Measurements from ENCODE around the gene PTPRG. TPM values are rescaled to one million over a fixed set of nuclear protein-coding genes. Genes with fewer than 3 reads are reported as not detected.
"Not testable (repeated sequence)": the region's sequence is repeated elsewhere in the genome, so short reads cannot be mapped to it uniquely, and the experiment has no call there.

The PTPRG gene
- total RNA-seq, 1 donor from 2014 or later = 80.7 TPM

- H3K27me3 Mint-ChIP-seq (ENCODE audit: unreplicated experiment) = no peaks in the 10 kb centered on the region
- H3K36me3 Mint-ChIP-seq (ENCODE audit: low read depth, unreplicated experiment) = no peaks in the 10 kb centered on the region
- no peak for DNase-seq (ENCODE audit: low spot score)
- no peak overlapping the region for H3K4me3 Mint-ChIP-seq (ENCODE audit: unreplicated experiment)
- TF ChIP-seq, protein P1, sequence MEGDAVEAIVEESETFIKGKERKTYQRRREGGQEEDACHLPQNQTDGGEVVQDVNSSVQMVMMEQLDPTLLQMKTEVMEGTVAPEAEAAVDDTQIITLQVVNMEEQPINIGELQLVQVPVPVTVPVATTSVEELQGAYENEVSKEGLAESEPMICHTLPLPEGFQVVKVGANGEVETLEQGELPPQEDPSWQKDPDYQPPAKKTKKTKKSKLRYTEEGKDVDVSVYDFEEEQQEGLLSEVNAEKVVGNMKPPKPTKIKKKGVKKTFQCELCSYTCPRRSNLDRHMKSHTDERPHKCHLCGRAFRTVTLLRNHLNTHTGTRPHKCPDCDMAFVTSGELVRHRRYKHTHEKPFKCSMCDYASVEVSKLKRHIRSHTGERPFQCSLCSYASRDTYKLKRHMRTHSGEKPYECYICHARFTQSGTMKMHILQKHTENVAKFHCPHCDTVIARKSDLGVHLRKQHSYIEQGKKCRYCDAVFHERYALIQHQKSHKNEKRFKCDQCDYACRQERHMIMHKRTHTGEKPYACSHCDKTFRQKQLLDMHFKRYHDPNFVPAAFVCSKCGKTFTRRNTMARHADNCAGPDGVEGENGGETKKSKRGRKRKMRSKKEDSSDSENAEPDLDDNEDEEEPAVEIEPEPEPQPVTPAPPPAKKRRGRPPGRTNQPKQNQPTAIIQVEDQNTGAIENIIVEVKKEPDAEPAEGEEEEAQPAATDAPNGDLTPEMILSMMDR (IDR thresholded peaks at IDR 0.05; ENCODE audit: unreplicated experiment) = no peak
- H3K27ac Mint-ChIP-seq (ENCODE audit: unreplicated experiment) = no peak overlapping the region
- peaks cover 9% of the 10 kb centered on the region for H3K4me1 Mint-ChIP-seq (ENCODE audit: unreplicated experiment)
- no peaks in the 10 kb centered on the region for H3K9me3 Mint-ChIP-seq (ENCODE audit: unreplicated experiment)
These were observed 466.4 kb downstream of the PTPRG start for GRCh38 chr3:62027796-62028195.

DNA sequence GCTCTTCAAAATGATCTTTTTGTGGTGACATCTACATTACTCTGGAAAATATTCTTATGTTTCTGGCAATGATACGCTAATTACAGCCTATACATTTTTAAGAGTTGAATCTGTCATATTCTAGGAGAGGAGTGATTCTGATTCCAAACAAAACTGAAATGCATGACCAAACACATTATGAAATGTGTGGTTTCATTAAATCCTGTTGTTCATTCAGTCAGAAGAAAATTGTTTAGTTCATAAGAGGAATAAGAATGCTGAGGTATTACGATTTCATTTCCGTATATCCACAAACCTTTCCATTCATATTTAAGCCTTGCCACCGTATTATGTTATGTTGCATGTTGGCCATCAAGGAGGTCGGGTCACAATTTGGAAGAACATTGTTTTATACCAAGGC, 466.9 kb downstream of the PTPRG start:
- TF ChIP-seq, protein P1 (IDR thresholded peaks at IDR 0.05; ENCODE audit: unreplicated experiment) = no peak
- Mint-ChIP-seq H3K27ac (ENCODE audit: unreplicated experiment) (no peak overlapping the region), H3K4me1 (ENCODE audit: unreplicated experiment) (peaks cover 8% of the 10 kb centered on the region), H3K4me3 (ENCODE audit: unreplicated experiment) (no peak overlapping the region), H3K9me3 (ENCODE audit: unreplicated experiment) (no peaks in the 10 kb centered on the region), H3K36me3 (ENCODE audit: low read depth, unreplicated experiment) (no peaks in the 10 kb centered on the region), H3K27me3 (ENCODE audit: unreplicated experiment) (no peaks in the 10 kb centered on the region)
- no peak for DNase-seq (ENCODE audit: low spot score)

- Mint-ChIP-seq H3K4me3 (ENCODE audit: unreplicated experiment) (no peak overlapping the region), H3K27ac (ENCODE audit: unreplicated experiment) (no peak overlapping the region), H3K9me3 (ENCODE audit: unreplicated experiment) (no peaks in the 10 kb centered on the region), H3K36me3 (ENCODE audit: low read depth, unreplicated experiment) (no peaks in the 10 kb centered on the region), H3K27me3 (ENCODE audit: unreplicated experiment) (peaks cover 2% of the 10 kb centered on the region), H3K4me1 (ENCODE audit: unreplicated experiment) (no peaks in the 10 kb centered on the region)
- no peak for DNase-seq (ENCODE audit: low spot score)
- TF ChIP-seq, protein P1 (IDR thresholded peaks at IDR 0.05; ENCODE audit: unreplicated experiment) = no peak
These were observed 471.4 kb downstream of the PTPRG start for GRCh38 chr3:62032738-62033137.

- Mint-ChIP-seq H3K9me3 (ENCODE audit: unreplicated experiment) (no peaks in the 10 kb centered on the region), H3K4me1 (ENCODE audit: unreplicated experiment) (no peaks in the 10 kb centered on the region), H3K4me3 (ENCODE audit: unreplicated experiment) (no peak overlapping the region), H3K27ac (ENCODE audit: unreplicated experiment) (no peak overlapping the region), H3K36me3 (ENCODE audit: low read depth, unreplicated experiment) (no peaks in the 10 kb centered on the region), H3K27me3 (ENCODE audit: unreplicated experiment) (peaks cover 2% of the 10 kb centered on the region)
- DNase-seq (ENCODE audit: low spot score) = no peak
- TF ChIP-seq, protein P1 (IDR thresholded peaks at IDR 0.05; ENCODE audit: unreplicated experiment) = no peak
These were observed 474.2 kb downstream of the PTPRG start for GRCh38 chr3:62035402-62036057.

GRCh38 chr3:62036726-62037125, 475.4 kb downstream of the PTPRG start:
- TF ChIP-seq, protein P1 (IDR thresholded peaks at IDR 0.05; ENCODE audit: unreplicated experiment) = no peak
- no peaks in the 10 kb centered on the region for H3K9me3 Mint-ChIP-seq (ENCODE audit: unreplicated experiment)
- peaks cover 6% of the 10 kb centered on the region for H3K27me3 Mint-ChIP-seq (ENCODE audit: unreplicated experiment)
- no peak for DNase-seq (ENCODE audit: low spot score)
- H3K36me3 Mint-ChIP-seq (ENCODE audit: low read depth, unreplicated experiment) = no peaks in the 10 kb centered on the region
- H3K27ac Mint-ChIP-seq (ENCODE audit: unreplicated experiment) = no peak overlapping the region
- no peak overlapping the region for H3K4me3 Mint-ChIP-seq (ENCODE audit: unreplicated experiment)
- H3K4me1 Mint-ChIP-seq (ENCODE audit: unreplicated experiment) = no peaks in the 10 kb centered on the region

DNA sequence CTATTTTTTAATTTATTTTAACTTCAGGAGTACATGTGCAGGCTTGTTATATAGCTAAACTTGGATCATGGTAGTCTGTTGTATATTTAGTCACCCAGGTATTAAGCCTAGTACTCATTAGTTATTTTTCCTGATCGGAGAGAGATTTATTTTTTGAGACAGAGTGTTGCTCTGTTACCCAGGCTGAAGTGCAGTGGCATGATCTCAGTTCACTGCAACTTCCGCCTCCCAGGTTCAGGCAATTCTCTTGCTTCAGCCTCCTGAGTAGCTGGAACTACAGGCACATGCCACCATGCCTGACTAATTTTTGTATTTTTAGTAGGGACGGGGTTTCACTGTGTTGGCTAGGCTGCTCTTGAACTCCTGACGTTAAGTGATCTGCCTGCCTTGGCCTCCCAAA, 477.4 kb downstream of the PTPRG start:
- H3K36me3 Mint-ChIP-seq (ENCODE audit: low read depth, unreplicated experiment); H3K27me3 Mint-ChIP-seq (ENCODE audit: unreplicated experiment); H3K4me3 Mint-ChIP-seq (ENCODE audit: unreplicated experiment); H3K27ac Mint-ChIP-seq (ENCODE audit: unreplicated experiment); DNase-seq (ENCODE audit: low spot score); H3K9me3 Mint-ChIP-seq (ENCODE audit: unreplicated experiment); H3K4me1 Mint-ChIP-seq (ENCODE audit: unreplicated experiment): not testable (repeated sequence)

Measured in endothelial cell (in vitro differentiated cells).